CMK (cell line): ENCODE measurements around the gene SLC66A3.

Source experiments
- DNase-seq: peaks from one replicate; pipeline ENCODE4 v3.0.0-alpha.2; 2010; ENCODE audit warnings: low read depth

SLC66A3 gene

DNA sequence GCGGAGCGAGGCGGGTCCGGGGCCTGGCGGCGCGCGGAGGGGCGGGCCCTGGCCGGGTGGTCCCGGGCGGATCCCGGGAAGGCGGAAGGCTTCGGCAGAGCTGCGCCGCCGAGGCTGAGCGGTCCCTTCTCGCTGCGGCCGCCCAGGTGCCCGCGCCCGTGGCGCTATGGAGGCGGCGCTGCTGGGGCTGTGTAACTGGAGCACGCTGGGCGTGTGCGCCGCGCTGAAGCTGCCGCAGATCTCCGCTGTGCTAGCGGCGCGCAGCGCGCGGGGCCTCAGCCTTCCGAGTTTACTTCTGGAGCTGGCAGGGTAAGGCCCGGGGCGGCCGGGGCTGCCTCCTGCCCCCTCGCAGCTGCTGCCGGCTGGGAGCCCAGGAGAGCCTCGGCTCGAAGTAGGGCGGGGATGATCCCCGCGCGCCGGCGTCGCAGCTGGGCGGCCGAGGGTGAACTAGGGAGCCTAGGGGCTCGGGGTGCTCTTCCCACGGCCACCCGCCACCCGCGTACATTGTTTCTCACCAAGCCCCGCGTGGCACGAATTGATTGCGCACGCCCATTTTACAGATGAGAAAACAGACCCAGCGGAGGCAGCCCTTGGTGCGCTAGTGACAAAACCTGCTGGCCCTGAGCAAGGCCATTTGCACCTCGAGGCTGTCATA is at the start of gene SLC66A3:
SLC66A3 (plus strand) TSS at position 87 of the 655 bp plus-strand sequence; CDS start at position 167, 80 bp downstream.
- peak; percentile 81 for DNase-seq

DNA sequence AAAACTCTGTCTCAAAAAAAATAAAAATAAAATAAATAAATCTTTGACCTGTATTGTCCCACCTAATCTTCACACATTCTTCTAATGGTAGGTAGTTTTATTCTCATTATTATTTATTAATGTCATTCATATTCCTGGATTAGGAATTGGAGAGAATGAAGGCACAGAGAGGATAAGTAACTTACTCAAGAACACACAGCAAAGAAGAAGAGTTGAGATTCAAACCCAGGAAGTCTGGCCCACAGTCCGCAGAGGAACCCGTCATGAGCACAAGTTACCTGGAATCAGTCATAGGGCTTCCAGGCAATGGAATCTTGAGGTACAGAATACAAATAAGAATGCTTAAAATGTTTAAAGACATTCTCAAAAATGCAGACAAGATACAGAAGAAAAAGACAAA is 46.3 kb upstream of the SLC66A3 start:
- no peak for DNase-seq

DNA sequence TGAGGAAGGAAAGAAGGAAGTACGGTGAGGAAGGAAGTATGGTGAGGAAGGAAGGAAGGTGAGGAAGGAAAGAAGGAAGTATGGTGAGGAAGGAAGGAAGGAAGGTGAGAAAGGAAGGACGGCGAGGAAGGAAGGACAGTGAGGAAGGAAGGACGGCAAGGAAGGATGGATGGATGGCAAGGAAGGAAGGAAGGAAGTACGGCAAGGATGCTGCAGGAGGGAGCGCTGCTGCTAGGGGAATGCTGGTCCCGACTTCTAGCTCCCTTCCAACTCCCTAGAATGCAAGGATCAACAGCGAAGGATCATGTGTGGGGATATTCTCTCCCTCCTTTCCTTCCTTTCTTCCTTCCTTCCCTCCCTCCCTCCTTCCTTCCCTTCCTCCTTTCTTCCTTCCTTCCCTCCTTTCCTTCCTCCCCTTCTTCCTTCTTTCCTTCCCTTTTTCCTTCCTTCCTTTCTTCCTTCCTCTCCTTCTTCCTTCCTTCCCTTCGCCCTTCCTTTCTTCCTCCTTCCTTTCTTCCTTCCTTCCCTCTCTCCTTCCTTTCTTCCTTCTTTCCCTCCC is 42.3 kb upstream of the SLC66A3 start:
- no peak for DNase-seq

DNA sequence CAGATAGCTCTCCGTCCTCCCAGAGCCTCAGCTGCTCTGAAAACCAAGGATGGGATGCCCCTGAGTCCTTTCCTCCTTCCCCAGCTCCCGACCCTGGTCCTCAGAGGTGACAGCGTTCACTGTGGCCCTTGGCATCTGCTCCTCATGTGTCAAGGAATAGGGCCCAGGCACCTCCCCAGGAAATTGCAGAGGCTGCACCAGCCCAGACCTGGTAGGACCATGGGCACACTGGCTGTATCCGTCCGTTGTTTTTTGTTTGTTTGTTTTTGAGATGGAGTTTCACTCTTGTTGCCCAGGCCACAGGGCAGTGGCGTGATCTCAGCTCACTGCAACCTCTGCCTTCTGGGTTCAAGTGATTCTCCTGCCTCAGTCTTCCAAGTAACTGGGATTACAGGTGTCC is 37.5 kb upstream of the SLC66A3 start:
- DNase-seq = no peak

DNA sequence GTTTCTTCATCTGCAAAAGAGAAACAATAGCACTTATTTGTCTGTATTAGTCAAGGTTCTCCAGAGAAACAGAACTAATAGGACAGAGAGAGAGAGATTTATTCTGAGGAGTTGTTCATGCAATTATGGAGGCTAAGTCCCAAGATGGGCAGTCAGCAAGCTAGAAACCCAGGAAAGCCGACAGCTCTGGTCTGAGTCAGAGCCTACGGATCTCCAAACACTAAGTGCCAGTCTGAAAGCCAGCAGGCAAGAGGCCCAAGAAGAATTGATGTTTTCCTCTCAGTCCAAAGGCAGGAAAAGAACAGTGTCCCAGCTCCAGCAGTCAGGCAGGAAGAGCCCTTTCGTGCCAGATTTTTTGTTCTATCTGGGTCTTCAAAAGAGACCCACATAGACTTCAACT is 36.5 kb upstream of the SLC66A3 start:
- no peak for DNase-seq

DNA sequence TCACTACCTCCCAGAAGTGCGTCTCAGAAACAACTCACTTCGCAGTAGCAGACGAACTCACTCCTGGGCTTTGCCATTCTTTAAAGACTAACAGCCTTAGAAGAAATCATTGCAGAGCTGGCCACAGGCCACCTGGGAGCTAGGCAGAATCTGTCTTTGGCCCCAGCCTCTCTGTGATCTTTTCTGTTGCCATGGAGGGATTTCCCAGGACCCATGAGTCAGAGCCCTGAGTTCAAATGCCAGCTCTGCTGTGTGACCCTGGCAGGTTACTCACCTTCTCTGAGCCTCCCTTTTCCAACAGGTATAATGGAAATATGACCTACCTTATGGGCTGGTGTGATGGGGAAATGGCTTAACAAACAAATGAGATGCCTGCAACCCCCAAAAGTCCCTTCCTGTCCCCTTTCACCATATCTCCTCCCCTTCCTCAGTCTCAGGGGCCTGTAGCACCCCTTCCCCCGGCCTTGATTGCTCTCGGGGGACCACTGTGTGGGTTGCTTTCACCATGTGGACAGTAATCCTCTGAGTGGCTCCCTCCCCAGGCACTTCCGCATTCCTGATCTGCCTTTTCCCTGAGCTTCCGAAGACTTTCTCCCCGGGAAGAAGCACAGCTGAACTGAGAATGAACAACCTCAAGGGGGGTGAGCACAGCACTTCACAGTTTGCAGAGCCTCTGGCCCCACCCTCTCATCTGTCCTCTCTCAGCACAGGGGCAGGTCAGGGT is 34.0 kb upstream of the SLC66A3 start:
- DNase-seq = no peak

DNA sequence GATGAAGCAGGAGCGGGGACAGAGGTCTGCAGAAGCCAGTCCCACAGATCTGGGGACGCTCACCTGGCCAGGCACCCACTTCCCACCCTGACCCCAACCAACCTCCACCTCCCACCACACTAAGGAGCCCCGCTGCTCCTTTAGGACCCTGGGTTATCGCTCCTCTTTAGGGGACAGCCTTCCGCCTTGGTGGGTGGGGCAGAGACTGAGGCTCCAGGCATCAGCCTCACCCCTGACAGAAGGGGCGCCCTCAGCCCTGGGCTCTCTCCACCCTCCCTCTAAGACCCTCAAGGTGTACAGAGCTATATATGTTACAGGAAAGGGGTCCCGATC is 33.5 kb upstream of the SLC66A3 start:
- DNase-seq = no peak

DNA sequence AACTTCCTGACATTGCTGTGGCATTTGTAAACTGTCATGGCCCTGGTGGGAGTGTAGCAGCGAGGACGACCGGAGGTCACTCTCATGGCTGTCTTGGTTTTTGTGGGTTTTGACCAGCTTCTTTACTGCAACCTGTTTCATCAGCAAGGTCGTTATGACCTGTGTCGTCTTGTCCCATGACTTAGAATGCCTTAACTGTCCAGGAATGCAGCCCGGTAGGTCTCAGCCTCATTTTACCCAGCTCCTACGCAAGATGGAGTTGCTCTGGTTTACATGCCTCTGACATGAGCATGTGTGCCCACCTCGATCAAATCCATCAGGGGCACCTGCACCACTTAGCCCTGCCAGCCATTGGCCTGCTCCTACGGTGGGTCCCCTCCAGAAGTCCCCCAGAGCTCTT is 32.9 kb upstream of the SLC66A3 start:
- DNase-seq = no peak

DNA sequence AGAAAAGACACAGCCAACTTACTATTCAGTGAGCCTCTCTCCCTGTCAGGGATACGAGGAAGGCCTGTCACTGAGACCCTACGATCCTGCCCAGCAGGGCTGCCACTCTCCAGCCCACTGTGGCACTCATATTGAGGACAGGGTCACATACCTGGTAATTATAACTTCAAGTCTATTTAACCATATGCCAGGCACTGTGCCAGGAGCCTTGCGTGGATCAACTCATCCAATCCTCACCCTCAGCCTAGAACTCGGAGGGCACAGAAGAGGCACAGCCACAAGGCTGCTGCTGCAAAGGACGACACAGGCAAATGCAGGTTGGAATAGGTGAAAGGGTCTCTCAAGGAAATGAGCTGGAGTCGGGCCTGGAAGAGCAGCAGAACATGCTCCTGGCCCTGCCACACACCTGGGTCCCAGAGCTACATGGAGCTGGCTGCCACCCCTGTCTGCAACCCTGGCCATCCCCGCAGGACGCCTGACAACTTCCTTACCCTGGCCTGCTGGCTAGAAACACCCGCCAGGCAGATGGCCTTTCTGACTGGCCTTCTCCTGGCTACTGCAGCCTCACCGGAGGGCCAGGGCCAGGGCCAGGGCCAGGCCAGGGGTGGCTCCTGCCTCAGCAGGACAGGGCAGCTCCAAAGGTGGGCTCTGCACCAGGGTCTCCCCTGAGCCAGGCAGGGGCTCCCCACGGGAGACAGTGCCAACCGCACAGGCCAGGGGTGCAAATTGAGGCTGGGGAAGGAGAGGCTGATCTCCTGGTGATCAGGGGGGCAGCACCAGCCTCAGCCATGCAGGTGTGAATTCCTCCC is 32.1 kb upstream of the SLC66A3 start:
- DNase-seq = no peak

DNA sequence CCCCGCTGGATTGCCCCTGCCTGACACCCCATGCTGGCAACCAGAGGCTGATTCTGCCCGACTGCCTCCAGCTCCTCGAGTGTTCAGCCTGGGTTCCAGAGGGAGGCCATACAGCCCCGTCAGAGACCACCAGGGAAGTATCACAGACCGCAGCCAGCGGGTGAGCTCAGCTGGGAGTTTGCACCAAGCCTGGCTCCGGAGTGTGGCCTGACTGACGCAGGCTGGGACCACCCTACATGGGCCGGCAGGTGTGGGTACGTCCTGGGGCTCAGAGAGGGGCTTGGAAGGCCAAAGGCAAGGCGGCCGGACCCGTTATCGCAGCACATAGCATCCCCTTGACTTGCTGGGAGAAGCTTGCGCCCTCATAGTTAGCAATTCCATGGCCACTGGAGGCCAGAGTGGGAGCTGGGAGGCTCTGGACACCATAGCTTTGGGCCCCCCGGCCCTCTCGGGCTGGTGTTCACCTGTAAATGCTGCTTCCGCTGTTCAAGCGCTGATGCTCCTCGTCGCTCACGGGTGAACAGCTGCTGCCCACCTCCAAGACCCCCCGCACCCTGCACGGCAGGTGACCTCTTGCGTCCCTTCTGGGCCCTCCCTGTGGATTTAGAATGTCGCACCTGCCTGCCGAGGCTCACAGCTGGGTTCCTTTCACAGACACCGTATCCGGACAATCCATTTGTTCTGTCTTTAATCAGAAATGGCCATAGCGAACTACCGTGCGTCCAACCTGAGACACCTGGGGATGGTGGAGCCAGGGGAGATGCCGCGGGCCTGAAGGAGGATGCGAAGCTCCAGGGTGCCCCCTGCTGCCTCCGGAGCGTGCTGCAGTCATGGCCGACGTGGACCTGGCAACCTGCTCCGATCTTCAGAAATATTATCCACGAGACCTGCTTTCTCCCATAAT is 31.2 kb upstream of the SLC66A3 start:
- peak; percentile 37 for DNase-seq

DNA sequence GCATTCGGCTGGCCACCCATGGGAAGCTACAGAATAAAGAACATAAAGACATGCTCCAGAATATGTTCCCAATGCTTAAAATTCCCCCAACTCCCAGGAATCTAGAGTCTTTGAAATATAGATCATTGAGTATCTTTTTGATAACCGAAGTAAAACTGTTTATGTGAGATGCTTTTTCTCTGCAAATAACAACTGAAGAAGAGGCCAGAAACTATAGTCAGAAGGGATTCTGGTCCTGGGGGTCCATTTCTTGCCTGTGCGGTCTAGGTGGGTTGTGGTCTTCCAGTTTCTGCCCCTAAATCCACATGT is 30.6 kb upstream of the SLC66A3 start:
- no peak for DNase-seq

DNA sequence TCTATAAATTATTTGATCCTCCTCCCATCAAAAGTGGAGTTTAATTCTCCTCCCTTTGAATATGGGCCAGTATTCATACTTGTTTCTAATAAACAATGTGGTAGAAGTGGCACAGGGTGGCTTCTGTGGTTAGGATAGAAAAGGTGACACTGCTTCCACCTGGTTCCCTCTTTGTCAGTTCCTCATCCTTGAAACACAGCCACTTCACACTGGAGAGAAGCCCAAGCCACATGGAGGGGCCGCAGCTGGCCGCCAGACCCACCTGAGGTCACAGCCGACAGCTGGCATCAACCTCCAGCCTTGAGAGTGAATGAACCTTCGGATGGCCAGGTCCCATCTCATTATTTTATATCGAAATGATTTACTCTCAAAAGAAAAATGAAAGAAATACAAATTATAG is 27.5 kb upstream of the SLC66A3 start:
- no peak for DNase-seq

DNA sequence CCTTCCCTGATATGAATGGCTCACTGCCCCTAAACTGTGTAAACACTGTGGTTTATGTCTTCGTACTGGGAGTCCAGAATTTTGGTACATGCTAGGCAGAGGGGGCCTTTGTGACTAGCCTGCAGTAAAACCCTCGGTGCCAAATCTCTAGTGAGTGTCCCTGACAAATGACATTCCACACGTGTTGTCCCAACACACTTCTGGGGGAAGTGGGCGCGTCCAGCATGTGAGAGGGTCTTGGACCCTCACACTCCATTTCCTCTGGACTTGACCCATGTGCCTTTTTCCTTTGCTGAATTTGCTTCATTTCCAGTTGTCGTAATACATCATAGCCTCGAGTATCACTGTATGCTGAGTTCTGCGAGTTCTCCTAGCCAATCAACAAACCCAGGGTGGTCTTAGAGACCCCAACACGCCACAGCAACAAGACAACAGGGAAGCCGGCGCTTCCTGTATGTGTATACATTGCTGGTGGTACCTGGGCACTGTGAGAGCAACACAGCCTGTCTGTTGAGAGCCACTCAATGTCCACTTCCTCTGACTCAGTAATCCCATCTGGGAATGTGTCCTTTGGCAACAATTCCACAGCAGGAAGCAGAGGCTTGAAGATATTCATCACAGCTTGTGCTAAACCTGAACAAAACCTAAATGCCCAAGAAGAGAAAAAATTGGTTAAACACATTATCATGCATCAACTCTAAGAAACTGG is 26.9 kb upstream of the SLC66A3 start:
- DNase-seq = no peak

DNA sequence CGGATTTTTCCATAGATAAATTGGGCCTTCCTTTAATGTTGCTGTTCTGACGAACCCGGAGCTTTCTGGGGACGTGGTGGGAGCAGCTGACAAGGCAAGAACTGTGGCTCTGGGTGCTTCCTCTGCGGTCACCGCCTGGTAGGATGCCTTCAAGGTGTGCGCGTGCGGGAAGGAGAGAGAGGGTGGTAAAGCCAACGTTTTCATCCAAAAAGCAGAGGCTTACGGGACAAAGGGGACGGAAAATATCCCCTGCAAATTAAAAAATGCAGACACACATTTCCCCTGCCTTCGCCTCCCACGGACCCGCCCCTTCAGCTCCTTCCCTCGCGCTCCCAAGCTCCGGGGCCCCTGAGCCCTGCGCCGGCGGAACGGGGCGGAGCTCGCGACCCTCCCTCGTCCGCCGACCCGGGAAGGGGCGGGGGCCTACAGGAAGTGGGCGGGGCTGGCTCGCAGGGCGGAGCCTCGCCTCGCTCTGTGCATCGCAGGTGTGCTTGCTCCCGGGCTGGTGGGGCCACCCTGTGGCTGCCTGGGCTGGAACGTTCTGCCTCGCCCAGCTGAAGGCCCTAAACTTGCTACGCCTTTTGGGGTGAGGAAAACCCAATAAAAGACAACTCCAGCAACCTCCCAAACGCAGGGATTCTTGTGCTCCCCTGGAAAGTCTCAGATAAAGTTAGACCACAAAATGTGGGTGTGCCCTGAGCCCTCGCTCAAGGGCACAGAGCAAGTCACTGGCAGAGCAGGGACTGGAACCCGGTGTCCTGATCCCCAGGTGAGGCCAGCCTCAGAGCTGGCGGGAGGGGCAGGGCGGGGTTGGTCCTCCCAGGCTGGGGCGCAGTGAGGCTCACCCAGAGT is 25.4 kb upstream of the SLC66A3 start:
- DNase-seq = peak; percentile 58

DNA sequence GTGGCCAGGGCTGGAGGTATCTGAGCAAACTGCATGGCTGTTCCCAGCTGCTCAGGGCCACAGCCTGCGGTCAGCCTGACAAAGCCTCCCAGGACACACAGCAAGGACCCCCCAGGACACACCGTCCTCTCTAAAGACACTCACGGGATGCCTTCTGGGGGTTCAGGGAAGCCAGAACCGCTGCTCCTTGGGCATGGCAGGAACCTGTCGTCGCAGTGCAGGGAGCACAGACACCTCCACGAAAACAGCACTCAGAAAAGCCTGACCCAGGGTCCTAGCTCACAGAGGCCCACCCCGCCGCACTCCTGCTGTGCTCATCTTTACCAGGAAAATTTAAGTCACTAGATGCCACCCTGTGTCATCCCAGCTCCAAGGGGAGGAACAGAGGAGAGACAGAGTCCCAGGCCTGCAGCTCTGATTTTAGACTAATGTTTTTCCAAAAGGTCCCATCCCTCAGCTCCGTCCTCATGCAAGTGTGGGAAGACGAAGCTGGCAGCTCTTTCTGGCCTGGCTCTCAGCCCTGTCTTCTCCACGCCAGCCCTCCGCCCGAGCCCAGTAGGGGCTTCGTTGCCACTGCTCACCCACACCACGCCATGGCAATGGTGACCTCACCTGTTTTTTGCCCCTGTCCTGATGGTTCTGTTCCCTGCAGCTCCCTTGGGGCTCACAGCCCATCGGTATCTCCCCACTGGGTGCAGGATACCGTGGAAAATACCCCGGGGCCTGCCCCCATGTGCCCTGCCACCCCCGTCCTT is 23.9 kb upstream of the SLC66A3 start:
- no peak for DNase-seq

DNA sequence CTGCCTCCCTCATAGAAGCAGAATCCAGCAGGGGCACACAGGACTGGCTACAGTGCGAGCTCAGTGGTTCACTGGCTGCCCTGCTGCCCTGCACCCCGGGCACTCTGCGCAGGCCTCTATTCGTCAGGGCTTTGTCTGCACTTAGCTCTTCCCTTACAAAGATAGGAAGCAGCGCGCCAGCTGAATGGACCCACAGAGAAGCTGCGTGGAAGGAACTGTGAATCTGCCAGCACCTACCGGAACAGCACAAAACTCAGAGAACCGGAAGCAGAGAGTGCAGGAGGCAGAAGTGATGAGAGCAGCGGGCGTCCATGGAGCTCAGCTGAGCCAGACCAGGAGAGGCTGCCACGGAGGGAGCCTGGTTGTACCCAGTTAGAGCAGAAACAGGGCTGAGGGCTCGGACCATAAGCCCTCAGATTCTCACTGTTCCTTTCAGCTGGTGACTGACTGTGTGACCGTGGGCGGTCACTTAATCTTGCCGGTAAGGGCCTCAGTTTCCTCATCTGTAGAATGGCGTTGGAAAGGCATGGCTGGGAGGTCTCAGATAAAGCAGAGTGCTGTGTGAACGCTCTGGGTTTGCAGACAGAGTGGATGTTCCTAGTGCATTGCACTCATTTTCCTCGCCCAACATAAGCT is 23.1 kb upstream of the SLC66A3 start:
- no peak for DNase-seq

DNA sequence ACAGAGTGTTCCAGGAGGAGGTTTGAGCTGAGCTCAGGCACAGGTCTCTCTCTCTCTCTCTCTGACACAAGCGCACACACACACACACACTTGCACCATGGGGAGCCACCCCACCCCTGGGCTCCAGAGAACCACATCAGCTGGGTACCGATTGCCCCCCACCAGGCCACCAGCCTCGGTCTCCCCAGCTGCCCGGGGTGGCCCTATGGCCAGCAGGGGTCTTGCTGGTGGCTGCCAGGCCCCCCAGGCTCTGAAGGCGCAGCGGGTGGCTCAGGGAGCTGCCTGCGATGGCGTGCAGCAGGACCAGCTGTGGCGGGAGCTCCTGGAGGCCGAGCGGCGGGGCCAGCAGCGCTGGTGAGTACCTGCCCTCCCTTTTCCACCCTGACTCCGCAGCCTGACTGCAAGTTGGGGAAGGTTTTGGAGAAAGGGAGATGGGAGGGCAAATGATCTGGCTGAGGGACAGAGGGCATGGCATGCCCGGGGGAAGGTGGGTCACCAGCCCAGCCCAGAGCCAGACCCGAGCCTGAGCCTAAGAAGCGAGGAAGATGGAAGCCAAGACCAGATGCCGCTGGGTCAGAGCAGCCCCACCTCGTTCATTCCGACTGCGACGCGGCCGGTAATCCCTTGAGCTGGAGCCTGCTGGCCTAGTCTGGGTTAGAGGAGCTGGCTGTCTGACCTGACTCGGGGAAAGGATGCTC is 21.9 kb upstream of the SLC66A3 start:
- no peak for DNase-seq

DNA sequence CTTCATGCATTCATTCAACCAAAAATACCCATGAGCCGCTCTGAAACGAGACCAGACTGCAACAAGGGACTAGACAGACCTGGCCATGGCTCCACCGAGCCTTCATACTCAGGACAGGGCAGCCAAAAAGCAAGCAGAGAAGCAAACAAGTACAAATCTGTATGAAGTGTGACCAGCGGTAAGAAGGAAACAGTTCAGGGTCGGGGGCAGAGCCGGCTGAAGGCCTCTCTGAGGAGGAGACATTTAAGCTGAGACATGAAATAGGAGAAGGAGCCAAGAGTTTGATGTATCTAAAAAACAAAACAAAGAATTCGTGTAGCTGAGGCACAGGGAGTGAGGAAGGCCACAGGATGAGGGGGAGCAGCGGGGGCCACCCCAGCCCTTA is 21.3 kb upstream of the SLC66A3 start:
- DNase-seq = no peak

DNA sequence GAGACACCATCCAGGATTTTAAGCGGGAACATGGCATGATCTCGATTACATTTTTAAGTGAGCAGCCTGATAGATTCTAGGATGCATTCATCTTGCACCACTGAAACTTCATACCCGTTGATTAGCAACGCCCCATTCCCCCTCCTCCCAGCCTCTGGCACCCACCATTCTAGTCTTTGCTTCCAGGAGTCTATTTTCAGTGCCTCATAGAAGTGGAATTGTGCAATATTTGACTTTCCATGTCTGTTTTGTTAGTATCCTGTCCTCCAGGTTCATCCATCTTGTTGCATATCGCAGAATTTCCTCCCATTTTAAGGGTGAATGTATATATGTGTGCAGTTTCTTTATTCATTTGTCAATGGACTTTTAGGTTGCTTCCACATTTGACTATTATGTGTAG is 20.9 kb upstream of the SLC66A3 start:
- DNase-seq = no peak
